GM10248 (cell line): Measurements from ENCODE around the gene IL2.

Experiments
- CTCF ChIA-PET: fragments of 300-600 bp; sonication (Branson Sonifier 250); formaldehyde crosslinking; extraction: SDS; loops from one replicate; lab custom pipeline; 2021; ENCODE audit warnings: antibody characterized with exemption; lab: Yijun Ruan, JAX
- POLR2A ChIA-PET: fragments of 350-650 bp; sonication (Branson Sonifier 250); formaldehyde crosslinking; extraction: SDS; loops from one replicate; lab custom pipeline; 2020; ENCODE audit warnings: antibody characterized with exemption; lab: Yijun Ruan, JAX
- DNase-seq: peaks from one replicate; pipeline ENCODE4 v3.0.0; 2012; ENCODE audit errors: extremely low spot score
- CTCF ChIP-seq: IDR thresholded peaks from 2 replicates; pipeline ENCODE4 v1.5.1; 2012; ENCODE audit warnings: mild to moderate bottlenecking, low read depth; ENCODE audit errors: extremely low read depth, missing control alignments, control extremely low read depth

The IL2 gene

GRCh38 chr4:122412547-122412946 is 44.0 kb downstream of the IL2 start:
- peak; percentile 7 for DNase-seq
- TF ChIP-seq CTCF: no peak
- CTCF ChIA-PET: no interaction called here

GRCh38 chr4:122403861-122404260 is 52.7 kb downstream of the IL2 start:
- no peak for DNase-seq
- POLR2A ChIA-PET: no interaction called here
- CTCF ChIA-PET: interaction anchor here (1.6 kb wide), 1 partner anchor 14 kb away, joined by 3 read pairs; no protein-coding TSS in a partner anchor
- no peak for TF ChIP-seq CTCF

More at GRCh38 chr4:122412547-122412946, 44.0 kb downstream of the IL2 start:
- POLR2A ChIA-PET: no interaction called here
